Glomerular visceral epithelial cell (primary cell): ENCODE data around the gene ARID1A.
"Not testable (repeated sequence)": the region's sequence is repeated elsewhere in the genome, so short reads cannot be mapped to it uniquely, and the experiment has no call there.

ENCODE experiments used
- DNase-seq: peaks from one replicate; pipeline ENCODE4 v3.0.0-alpha.2; 2016; ENCODE audit errors: extremely low spot score

Gene ARID1A

DNA sequence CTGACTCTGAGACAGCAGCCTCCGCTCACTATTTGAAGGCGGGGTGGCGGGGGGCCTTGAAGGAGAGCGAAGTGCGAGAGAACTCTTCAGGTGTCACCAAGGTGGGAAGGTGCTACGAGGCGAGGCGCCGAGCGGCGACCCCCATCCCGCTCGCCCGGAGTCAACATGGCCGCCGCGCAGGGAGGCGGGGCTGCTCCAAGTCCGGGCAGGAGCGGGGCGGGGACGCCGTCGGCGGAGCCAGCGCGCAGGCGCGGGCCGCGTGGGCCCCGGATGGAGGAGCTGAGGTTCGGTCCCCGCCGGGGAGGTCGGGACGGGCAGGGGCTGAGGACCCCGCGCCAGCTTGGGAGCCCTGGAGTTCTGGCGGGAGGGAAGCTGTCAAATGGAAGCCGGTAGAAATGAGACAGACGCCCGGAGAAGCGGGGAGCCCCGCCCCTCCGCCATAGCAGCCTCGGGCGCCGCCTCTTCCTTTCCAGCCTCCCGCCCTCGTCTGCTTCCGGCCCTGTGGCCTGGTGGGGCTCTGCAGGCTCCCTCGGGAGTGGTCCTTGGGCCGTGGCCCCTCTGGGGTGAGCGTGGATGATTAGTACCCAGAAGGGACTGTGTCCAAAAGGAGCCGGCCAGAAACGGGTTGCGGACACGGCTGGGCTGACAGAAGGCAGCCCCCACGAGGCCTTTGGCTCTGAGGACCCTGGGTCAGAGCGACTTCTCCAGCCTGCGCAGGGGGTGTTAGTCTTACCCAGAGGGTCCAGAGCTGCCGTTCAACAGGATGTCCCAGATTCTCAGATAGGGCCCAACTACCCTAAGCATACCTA is 92.1 kb downstream of the ARID1A start, which contains the start of gene PIGV:
PIGV (plus strand) TSS at position 245 of the 809 bp plus-strand sequence. CDS start 2,866 bp downstream, outside the sequence.
- DNase-seq: peak; percentile 84

DNA sequence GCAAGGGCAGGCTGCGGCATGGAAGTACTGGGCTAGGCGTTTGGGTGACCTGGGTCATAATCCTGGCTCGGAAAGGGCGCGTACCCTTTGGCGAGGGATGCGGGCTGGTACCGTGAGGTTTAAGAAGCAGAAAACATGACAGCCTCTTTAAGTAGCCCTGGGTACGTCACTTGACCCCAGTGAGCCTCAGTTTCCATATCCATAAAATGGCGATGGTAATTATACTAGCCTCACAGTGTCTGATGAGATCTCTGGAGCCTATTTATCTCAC is 92.6 kb downstream of the ARID1A start:
- no peak for DNase-seq

DNA sequence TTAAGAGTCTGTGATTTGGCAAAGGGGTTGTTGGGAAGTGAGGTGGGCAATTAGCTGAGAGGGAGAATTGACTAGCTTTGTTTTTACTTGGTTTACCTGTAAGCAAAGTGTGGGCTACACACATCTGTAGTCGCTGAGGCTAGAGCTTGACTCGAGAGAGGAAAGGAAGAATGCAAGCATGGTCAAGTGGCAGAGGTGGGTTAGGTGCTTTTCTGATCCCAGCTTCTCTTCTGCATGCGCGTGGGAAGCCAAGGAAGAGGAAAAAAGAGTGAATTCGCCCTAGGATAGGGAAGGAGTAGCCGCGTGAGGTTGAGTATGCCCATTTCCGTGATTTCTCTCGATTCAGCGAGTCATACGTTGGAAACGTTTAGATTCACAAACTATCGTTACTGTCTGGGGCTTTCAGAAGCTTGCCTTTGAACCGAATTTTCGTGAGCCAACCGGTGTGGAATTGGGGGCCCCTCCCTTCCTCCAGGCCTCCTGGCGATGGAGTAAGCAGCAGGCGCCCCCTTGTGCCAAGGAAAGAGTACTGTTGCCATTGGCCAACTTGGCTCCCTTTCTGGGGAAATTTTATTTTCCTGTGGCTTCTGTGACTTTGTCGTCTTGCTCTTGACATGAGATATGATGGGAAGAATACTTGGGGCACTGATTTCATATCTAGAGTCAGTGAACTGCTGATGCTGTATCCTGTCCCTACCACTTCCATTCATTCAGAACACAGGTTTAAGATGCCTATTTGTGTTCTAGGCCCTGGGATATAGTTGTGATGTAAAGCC is 93.2 kb downstream of the ARID1A start:
- peak; percentile 84 for DNase-seq

DNA sequence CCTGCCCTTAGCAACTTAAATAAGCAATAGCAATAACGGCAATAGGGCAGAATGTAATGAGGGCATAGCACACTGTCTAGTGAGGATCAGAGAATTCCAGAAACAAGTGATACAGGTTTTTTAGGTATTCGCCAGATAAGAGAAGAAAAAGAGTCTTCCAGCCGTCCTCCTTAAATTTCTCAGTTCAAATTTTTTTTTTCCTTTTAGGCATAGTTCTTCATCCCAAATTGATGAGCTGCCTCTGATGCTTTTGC is 93.7 kb downstream of the ARID1A start:
- DNase-seq: no peak

DNA sequence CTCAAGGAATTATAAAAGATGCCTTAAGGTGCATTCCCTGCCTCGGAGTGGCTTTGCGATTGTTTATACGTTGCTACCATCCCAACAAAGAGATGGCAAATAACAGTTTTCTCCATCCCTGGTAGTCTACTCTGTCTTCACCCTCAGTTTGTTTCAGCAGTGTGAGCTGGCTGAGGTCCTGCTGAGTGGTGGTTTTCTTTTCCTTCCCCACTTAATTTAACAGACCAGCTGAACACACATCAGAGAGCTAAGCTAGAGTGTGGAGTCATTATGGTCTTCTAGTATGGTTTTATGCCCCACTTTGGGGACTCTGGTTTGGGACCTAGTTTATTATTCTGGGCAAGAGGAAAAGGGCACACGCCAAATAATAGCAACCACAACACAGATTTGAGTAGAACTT is 94.1 kb downstream of the ARID1A start:
- no peak for DNase-seq

DNA sequence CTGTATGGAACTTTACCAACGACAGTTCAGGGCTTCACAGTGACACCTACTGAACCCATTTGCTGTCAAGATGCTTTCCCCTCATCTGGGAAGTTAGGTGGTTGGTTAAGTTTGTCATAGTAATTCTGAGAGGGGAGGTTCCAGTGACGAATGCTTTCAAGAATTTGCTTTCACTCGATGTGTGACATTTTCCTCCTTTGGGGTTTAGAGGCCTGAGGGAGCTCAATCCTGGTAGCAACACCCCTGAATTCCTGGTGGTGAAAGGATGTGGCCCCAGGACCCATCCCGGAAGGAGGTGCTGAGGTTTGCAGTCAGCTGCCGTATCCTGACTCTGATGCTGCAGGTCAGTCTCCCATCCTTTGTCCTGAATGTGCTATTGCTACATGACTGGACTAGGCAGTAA is 94.7 kb downstream of the ARID1A start:
- peak; percentile 47 for DNase-seq

DNA sequence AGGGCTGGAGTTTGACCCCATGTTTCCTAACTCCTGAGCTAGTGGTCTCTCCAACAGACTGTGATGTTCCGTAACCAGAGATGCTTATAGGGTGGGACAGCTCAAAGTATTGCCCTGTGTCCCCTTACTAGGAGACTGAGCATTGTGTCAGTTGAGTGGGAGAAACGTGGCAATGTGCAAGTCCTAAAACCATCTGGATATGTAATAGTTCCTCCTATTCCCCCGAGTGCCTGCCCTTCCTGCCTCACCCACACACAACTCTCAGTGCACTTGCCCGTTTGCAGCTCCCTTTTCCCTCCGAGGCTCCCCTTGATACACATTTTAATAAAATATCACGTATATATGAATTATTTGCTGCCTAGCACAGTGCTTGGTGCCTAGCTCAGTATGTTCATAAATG is 95.3 kb downstream of the ARID1A start:
- no peak for DNase-seq

DNA sequence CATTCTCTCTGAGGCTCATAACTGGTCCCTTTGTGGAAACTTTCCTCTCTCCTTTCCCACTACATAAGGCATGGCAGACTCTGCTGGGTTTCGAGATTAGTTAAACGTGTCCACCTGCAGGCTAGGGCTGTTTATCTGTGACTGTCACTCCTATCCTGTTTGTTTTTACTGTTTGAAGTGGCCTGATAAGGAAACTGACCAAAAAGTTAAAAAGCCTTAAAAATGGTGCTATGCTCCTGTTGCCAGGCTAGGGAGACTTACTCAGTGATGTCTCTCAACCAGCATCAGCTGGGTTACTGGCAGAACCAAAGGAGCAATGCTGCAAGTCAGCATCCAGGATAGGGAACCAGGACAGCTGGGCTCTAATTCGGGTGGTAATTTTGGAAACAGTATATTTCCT is 95.8 kb downstream of the ARID1A start:
- no peak for DNase-seq

DNA sequence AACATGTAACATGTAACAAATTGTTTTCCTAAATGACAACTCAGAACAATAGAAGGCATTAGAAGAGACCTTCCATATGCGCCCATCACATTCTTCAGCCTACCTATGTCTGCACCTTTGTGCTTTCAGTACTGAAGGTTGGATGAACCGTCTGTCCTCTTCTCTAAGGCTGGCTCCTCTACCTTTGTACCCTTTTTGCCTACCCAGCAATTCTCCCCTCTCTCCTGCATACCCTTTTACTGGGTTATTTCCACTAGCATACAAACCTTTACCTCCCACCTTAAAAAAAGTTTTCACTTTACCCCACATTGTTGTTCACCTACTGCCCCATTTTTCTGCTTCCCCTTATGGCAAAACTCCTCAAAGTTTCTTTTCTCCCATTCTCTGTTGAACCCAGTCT is 97.1 kb downstream of the ARID1A start:
- no peak for DNase-seq

DNA sequence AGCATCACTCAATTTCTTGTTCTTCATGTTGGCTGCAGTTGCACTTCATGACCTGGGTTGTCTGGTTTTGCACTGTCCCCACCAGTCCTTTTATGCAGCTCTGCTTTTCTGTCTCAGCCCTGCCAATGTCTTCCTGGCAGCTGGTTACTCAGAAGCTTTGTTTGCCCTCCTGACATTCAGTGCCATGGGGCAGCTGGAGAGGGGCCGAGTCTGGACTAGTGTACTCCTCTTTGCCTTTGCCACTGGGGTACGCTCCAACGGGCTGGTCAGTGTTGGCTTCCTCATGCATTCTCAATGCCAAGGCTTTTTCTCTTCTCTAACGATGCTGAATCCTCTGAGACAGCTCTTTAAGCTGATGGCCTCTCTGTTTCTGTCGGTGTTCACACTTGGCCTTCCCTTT is 98.6 kb downstream of the ARID1A start:
- no peak for DNase-seq

DNA sequence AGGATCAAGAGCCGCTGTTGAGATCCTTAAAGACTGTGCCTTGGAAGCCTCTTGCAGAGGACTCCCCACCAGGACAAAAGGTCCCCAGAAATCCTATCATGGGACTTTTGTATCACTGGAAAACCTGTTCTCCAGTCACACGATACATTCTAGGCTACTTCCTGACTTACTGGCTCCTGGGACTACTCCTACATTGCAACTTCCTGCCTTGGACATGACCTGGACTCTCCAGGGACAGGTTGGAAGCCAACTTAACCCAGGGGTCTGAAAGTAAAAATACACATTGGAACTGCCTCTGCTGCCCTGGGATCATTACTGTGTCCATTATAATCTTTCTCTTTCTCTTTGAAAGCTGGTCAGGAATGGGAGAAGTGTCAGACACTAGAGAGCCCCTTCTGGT is 101.8 kb downstream of the ARID1A start:
- DNase-seq: no peak

DNA sequence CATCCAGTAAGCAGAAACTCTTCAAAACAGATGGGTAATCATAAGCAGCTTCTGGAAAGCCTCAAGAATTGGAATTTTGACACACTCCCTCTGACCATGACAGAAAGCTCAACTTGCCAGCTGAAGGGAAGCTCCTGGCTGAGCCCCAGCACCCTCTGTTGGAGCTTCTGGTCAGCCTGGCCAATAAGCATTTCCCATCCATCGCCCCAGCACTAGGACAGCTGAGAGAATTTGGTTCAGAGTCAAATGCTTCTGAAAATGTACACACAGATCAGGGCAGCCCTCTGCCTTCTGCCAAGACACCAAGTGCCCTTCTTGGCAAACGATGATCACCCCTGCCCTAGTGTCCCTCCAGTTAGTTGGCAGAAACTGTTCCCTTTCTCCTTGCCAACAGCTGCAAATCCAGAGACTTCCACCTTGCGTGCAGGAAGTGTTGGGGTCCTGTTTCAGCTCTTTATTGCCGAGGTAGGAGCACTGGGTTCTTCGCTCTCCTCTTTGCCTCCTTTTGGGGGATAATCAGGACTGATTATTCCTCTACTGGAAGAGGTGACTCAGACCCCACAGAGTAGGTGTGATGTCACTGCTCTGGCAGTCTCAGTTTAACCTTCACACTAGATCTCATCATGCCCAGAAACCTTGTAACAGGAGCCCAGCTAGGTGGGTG is 103.8 kb downstream of the ARID1A start:
- DNase-seq: peak; percentile 51

DNA sequence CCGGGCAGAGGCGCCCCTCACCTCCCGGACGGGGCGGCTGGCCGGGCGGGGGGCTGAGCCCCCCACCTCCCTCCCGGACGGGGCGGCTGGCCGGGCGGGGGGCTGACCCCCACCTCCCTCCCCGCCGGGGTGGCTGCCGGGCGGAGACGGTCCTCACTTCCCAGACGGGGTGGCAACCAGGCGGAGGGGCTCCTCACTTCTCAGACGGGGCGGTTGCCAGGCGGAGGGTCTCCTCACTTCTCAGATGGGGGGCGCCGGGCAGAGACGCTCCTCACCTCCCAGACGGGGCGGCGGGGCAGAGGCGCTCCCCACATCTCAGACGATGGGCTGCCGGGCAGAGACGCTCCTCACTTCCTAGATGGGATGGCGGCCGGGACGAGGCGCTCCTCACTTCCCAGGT is 108.1 kb downstream of the ARID1A start:
- DNase-seq: not testable (repeated sequence)

DNA sequence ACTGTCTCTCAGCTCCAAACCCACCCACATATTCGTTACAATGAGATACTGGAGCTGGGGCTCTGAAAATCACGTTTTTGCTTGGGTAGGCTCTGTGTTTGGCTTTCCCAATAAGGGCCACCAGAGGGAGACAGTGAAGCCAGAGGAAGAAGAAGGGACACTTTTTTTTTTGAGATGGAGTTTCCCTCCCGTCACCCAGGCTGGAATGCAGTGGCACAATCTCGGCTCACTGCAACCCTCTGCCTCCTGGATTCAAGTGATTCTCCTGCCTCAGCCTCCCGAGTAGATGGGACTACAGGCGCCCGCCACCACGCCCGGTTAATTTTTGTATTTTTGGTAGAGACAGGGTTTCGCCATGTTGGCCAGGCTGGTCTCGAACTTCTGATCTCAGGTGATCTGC is 114.3 kb downstream of the ARID1A start:
- DNase-seq: peak; percentile 60

DNA sequence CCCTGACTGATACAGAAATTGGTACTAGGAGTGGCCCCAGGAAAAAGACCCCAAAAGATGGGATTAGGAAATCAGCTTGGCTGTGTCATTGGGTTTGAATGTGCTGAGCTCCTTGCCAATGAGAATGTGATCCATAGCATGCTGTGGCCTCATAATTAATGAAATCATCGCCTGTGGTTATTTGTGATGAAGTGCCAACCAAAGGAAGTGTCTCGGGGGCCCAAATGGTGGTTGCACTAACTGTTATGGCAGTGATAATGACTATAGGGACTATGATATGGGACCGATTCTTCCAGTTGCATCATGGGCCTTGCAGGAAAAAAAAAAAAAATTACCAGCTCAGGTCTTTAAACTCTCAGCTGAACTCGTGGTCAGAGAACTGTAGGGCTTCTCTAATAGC is 115.2 kb downstream of the ARID1A start:
- DNase-seq: no peak

DNA sequence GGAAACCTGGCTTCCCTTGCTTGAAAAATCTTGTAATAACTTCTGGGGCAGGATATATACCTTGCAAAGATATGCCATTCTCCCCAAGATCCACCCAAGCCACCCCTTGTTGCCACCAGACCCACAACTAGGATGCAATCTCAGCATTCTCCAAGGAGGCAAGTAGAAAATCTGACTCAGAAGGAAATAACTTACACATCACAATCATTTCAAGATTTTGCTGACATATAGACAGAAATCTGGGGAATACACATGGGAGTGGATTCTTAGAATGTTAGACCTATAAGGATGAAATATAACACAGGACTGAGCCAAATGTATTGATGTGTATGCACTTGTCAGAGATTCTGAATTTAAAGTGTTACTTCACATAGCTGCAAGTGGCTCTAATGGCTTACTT is 115.9 kb downstream of the ARID1A start:
- DNase-seq: no peak

DNA sequence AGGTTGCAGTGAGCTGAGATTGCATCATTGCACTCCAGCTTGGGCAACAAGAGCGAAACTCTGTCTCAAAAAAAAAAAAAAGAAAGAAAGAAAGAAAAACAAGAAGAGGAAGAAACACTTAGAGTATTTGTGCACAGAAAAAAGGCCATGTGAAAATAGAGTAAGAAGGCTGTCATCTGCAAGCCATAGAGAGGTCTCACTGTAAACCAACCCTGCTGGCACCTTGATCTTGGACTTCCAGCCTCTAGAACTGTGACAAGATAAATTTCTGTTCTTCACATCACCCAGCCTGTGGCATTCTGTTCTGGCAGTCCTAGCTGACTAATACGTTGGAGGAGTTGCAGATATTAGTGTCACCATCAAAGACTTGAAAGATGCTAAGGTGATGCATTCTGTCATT is 118.6 kb downstream of the ARID1A start:
- no peak for DNase-seq

DNA sequence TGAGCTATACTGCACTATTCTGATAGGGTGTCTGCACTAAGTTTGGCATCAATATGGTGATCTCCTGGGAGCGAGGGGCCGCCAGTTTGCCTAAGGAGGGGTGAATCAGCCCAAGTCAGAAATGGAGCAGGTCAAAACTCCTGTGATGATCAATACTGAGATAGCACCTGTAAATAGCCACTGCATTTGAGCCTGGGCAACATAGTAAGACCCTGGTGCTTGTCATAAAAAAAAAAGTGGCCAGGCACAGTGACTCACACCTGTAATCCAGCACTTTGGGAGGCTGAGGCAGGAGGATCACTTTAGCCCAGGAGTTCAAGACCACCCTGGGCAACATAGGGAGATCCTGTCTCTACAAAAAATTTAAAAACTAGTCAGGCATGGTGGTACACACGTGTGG is 119.1 kb downstream of the ARID1A start:
- no peak for DNase-seq

DNA sequence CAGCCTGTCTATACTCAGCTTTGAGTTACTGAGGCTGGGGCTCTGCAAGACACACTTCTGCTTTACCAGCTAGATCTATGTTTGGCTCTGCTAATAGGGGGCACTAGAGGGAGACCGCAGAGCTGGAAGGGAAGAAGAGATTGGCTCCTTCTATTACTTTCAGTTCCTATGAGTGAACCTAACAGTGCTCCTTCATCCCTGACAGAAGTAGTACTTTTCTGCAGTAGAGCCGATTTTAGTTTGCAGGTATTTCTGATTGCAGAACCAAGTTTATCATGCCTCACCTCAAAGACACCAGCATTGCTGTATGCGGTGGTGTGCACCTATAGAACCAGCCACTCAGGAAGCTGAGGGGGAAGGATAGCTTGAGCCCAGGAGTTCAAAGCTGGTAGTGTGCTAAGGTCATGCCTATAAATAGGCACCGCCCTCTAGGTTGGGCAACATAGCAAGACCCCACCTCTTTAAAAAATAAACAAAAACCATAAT is 125.0 kb downstream of the ARID1A start:
- no peak for DNase-seq

DNA sequence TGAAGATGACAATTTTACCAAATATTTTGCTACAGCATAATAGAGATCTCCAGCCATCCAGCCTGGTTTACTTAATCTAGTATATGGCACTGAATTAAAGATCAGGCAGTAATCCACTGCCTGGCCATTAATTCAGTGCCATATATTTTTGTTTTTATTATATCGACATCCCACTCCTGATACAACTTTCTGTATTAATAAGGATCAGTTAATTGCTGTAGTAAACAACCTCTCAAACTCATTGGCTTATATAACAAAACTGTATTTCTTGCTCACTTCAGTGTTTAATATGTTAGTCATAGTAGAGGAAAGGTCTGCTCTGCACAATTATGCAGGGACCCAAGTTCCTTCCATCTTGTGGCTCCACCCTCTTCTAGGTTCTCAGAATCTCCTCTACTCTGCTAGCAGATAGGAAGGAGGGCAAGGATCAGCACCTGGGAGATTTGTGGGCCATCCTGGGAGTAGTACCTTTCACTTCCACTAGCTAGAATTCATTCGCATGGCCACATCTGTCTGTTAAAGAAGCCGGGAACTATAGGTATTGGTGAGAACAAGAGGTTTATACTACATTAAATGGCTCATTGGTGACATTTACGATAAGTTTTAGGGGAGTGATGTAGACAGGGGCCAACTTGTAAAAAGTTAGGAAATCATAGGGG is 127.1 kb downstream of the ARID1A start:
- DNase-seq: no peak

DNA sequence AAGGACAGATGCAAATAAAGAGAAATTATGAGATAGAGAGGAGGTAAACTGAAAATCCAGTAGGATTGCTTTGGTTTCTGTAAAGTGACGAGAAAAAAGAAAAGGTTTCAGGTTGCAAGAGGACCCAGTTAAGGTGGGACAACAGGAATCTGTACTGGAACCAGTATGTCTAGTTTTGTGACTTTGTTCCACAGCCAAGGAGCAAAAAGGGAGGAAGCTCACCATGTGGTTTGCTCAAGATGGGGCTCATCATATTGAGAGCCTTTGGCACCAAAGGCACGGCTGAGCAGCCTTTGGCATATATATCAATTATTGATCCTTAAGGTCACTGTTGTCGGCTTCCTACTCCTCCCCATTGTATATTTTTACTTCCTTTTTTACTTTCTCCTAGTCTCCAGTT is 128.9 kb downstream of the ARID1A start:
- no peak for DNase-seq
